SK-N-SH (cell line): ENCODE measurements around the gene TMEM127. TPM values are rescaled to one million over a fixed set of nuclear protein-coding genes. Genes with fewer than 3 reads are reported as not detected.

Experiments used
- CTCF ChIA-PET: fragments of 300-600, 350-600 bp; formaldehyde crosslinking; extraction: SDS; loops from one replicate; lab custom pipeline; 2021; lab: Yijun Ruan, JAX
- POLR2A ChIA-PET: fragments of 350-600 bp; sonication (Branson Sonifier 250); formaldehyde crosslinking; extraction: SDS; loops from one replicate; lab custom pipeline; 2020; ENCODE audit warnings: antibody characterized with exemption, inconsistent platforms; lab: Yijun Ruan, JAX
- DNase-seq: peaks from one replicate; pipeline ENCODE4 v3.0.0; 2012
- H2AFZ ChIP-seq: fragments of 200-600 bp; sonication (generic); 2 replicates; pipeline ENCODE4 v1.8.1; 2016; ENCODE audit warnings: antibody characterized with exemption, mild to moderate bottlenecking, low read depth
- H3F3A ChIP-seq: fragments of 200-600 bp; sonication (generic); replicated peaks from 2 replicates; pipeline ENCODE3; 2016; ENCODE audit warnings: antibody characterized with exemption, mild to moderate bottlenecking; ENCODE audit not compliant: insufficient read depth
- H3K27ac ChIP-seq, 2 experiments: fragments of 200-500 bp in 1 of 2; fragments of 200-600 bp in 1 of 2; sonication (Bioruptor generic) in 1 of 2; sonication (generic), shearing (Covaris generic) in 1 of 2; 2 replicates each; pipeline versions ENCODE4 v1.5.1 to v1.6.1; 2014 to 2016; ENCODE audit warnings: low read depth in 2 of 2, inconsistent platforms in 1 of 2, low read length in 1 of 2, mild to moderate bottlenecking in 1 of 2, mixed read lengths in 1 of 2
- H3K27me3 ChIP-seq: fragments of 200-600 bp; sonication (generic), shearing (Covaris generic); 2 replicates; pipeline ENCODE4 v1.6.1; 2016; ENCODE audit warnings: mixed run types; ENCODE audit not compliant: insufficient read depth
- H3K36me3 ChIP-seq, 2 experiments: fragments of 200-500 bp in 1 of 2; fragments of 200-600 bp in 1 of 2; sonication (Bioruptor generic) in 1 of 2; sonication (generic) in 1 of 2; replicated peaks in 1 of 2; 2 replicates each; pipeline versions ENCODE3 to v1.5.1; 2014 to 2016; ENCODE audit warnings: low read length in 1 of 2, mild to moderate bottlenecking in 1 of 2; ENCODE audit not compliant: insufficient read depth in 2 of 2, control insufficient read depth in 1 of 2
- H3K4me1 ChIP-seq, 2 experiments: fragments of 200-500 bp in 1 of 2; fragments of 200-600 bp in 1 of 2; sonication (Bioruptor generic) in 1 of 2; sonication (generic), shearing (Covaris generic) in 1 of 2; 2 replicates each; pipeline versions ENCODE4 v1.5.1 to v1.6.1; 2014 to 2016; ENCODE audit warnings: low read depth in 1 of 2, low read length in 1 of 2, mixed run types in 1 of 2; ENCODE audit not compliant: insufficient read depth in 2 of 2, control insufficient read depth in 1 of 2
- H3K4me2 ChIP-seq: fragments of 200-600 bp; sonication (generic), shearing (Covaris generic); 2 replicates; pipeline ENCODE4 v1.6.1; 2017; ENCODE audit warnings: mixed run types
- H3K4me3 ChIP-seq, 2 experiments: fragments of 200-500 bp in 1 of 2; fragments of 200-600 bp in 1 of 2; sonication (Bioruptor generic) in 1 of 2; sonication (generic), shearing (Covaris generic) in 1 of 2; 2 replicates each; pipeline versions ENCODE4 v1.5.1 to v1.8.1; 2014 to 2016; ENCODE audit warnings: low read depth in 2 of 2, inconsistent platforms in 1 of 2, low read length in 1 of 2, mild to moderate bottlenecking in 1 of 2, mixed read lengths in 1 of 2, moderate library complexity in 1 of 2
- H3K79me2 ChIP-seq: fragments of 200-600 bp; sonication (generic); 2 replicates; pipeline ENCODE4 v1.8.1; 2017; ENCODE audit warnings: mild to moderate bottlenecking; ENCODE audit not compliant: insufficient read depth
- H3K9ac ChIP-seq: fragments of 200-600 bp; sonication (generic); 2 replicates; pipeline ENCODE4 v1.6.1; 2017; ENCODE audit warnings: mixed run types
- H3K9me2 ChIP-seq: fragments of 200-600 bp; sonication (generic); 2 replicates; pipeline ENCODE4 v1.6.1; 2017; ENCODE audit warnings: mixed run types
- H3K9me3 ChIP-seq: fragments of 200-600 bp; sonication (generic); 2 replicates; pipeline ENCODE4 v1.6.1; 2017; ENCODE audit warnings: mixed run types, mild to moderate bottlenecking, moderate library complexity
- H4K20me1 ChIP-seq: fragments of 200-600 bp; sonication (generic); 2 replicates; pipeline ENCODE4 v1.6.1; 2017; ENCODE audit warnings: mild to moderate bottlenecking, mixed run types; ENCODE audit not compliant: insufficient read depth
- CTCF ChIP-seq: fragments of 200-600 bp; sonication (generic); IDR thresholded peaks from 2 replicates; pipeline ENCODE4 v1.6.1; 2017; ENCODE audit warnings: antibody characterized with exemption, mild to moderate bottlenecking, moderate library complexity
- ELF1 ChIP-seq: IDR thresholded peaks from 2 replicates; pipeline ENCODE4 v1.4.0; 2012
- EP300 ChIP-seq, 2 experiments: IDR thresholded peaks; 2 replicates each; pipeline versions ENCODE4 v1.4.0 to v1.6.1; 2012; ENCODE audit warnings: borderline replicate concordance in 1 of 2, low read depth in 1 of 2, low read length in 1 of 2
- EZH2phosphoT487 ChIP-seq: fragments of 200-600 bp; sonication (generic); IDR thresholded peaks from 2 replicates; pipeline ENCODE4 v1.6.1; 2017; ENCODE audit warnings: low read depth, mixed run types, mild to moderate bottlenecking, antibody characterized with exemption, moderate library complexity, borderline replicate concordance
- FOSL2 ChIP-seq: IDR thresholded peaks from 2 replicates; pipeline ENCODE4 v1.4.0; 2012; ENCODE audit warnings: low read depth, mild to moderate bottlenecking, moderate library complexity, borderline replicate concordance
- FOXJ3 ChIP-seq: sonication (generic); formaldehyde crosslinking; IDR thresholded peaks from 2 replicates; pipeline ENCODE4 v1.5.1; 2020; ENCODE audit warnings: mild to moderate bottlenecking, missing genetic modification reagents
- GABPA ChIP-seq: IDR thresholded peaks from 2 replicates; pipeline ENCODE4 v1.4.0; 2012; ENCODE audit warnings: low read depth, mild to moderate bottlenecking
- GATA2 ChIP-seq: sonication (generic); formaldehyde crosslinking; IDR thresholded peaks from 2 replicates; pipeline ENCODE4 v1.5.0; 2020; ENCODE audit warnings: mild to moderate bottlenecking, missing genetic modification reagents
- IRF3 ChIP-seq: fragments of 150-350 bp; IDR thresholded peaks from 2 replicates; pipeline ENCODE4 v1.6.1; 2016; ENCODE audit warnings: mild to moderate bottlenecking, low read depth, low read length
- JUND ChIP-seq: IDR thresholded peaks from 2 replicates; pipeline ENCODE4 v1.4.0; 2012
- MAX ChIP-seq: IDR thresholded peaks from 2 replicates; pipeline ENCODE4 v1.4.0; 2012; ENCODE audit warnings: low read depth
- MEF2A ChIP-seq: IDR thresholded peaks from 2 replicates; pipeline ENCODE4 v1.4.0; 2012; ENCODE audit warnings: low read depth, borderline replicate concordance
- MXI1 ChIP-seq: IDR thresholded peaks from 2 replicates; pipeline ENCODE4 v1.6.1; 2012; ENCODE audit warnings: mild to moderate bottlenecking, low read depth, low read length, improper control_type of control experiment
- NRF1 ChIP-seq: IDR thresholded peaks from 2 replicates; pipeline ENCODE4 v1.6.1; 2012; ENCODE audit warnings: low read depth, mild to moderate bottlenecking, low read length
- POLR2AphosphoS5 ChIP-seq: IDR thresholded peaks from 2 replicates; pipeline ENCODE4 v1.6.1; 2012; ENCODE audit warnings: low read depth, low read length
- RAD21 ChIP-seq: IDR thresholded peaks from 2 replicates; pipeline ENCODE4 v1.6.1; 2012; ENCODE audit warnings: mild to moderate bottlenecking, low read length
- REST ChIP-seq: IDR thresholded peaks from 2 replicates; pipeline ENCODE4 v1.6.1; 2012; ENCODE audit warnings: mild to moderate bottlenecking, low read depth, low read length, moderate library complexity
- RFX5 ChIP-seq: IDR thresholded peaks from 2 replicates; pipeline ENCODE4 v1.6.1; 2012; ENCODE audit warnings: mild to moderate bottlenecking, improper control_type of control experiment, low read length
- RXRA ChIP-seq: IDR thresholded peaks from 2 replicates; pipeline ENCODE4 v1.4.0; 2012; ENCODE audit warnings: low read depth, mild to moderate bottlenecking, borderline replicate concordance
- SIN3A ChIP-seq: IDR thresholded peaks from 2 replicates; pipeline ENCODE4 v1.6.1; 2012; ENCODE audit warnings: low read depth, mild to moderate bottlenecking, low read length, moderate library complexity, borderline replicate concordance
- SMC3 ChIP-seq: IDR thresholded peaks from 2 replicates; pipeline ENCODE4 v1.6.1; 2012; ENCODE audit warnings: low read depth, low read length, improper control_type of control experiment
- TAF1 ChIP-seq: IDR thresholded peaks from 2 replicates; pipeline ENCODE4 v1.6.1; 2012; ENCODE audit warnings: low read depth, mild to moderate bottlenecking, low read length, moderate library complexity, borderline replicate concordance
- TCF12 ChIP-seq: IDR thresholded peaks from 2 replicates; pipeline ENCODE4 v1.4.0; 2012
- TEAD4 ChIP-seq: IDR thresholded peaks from 2 replicates; pipeline ENCODE4 v1.4.0; 2012; ENCODE audit warnings: mild to moderate bottlenecking, borderline replicate concordance; ENCODE audit not compliant: insufficient read depth
- USF2 ChIP-seq: fragments of 150-350 bp; IDR thresholded peaks from 2 replicates; pipeline ENCODE4 v1.6.1; 2017; ENCODE audit warnings: antibody characterized with exemption, low read length, low read depth, borderline replicate concordance
- YY1 ChIP-seq: IDR thresholded peaks from 2 replicates; pipeline ENCODE4 v1.4.0; 2012; ENCODE audit warnings: low read depth, mild to moderate bottlenecking
- whole genome bisulfite sequencing: methylation state at CpG from one replicate; pipeline ENCODE4 v1.1.6; 2017; ENCODE audit warnings: low lambda C conversion rate; 5-methylcytosine and 5-hydroxymethylcytosine counted together
- polyA plus RNA-seq, 3 experiments: library from polyadenylated mRNA; depleted of rRNA; stranded (reverse); fragments of >200 nt; gene quantifications; 2 replicates each; pipeline ENCODE4 v1.2.3, GENCODE V29; 2012

The TMEM127 gene
- polyA plus RNA-seq, 1 of the 3 experiments (the other 2 are of a cell fraction) = 40.9 TPM

GRCh38 chr2:96251721-96252292, 14.0 kb downstream of the TMEM127 start:
- no peak overlapping the region for H2AFZ ChIP-seq
- no peaks in the 10 kb centered on the region for H3K27me3 ChIP-seq
- H3K4me2 ChIP-seq = peak overlapping the region; percentile 54
- H3K27ac ChIP-seq = peak overlapping the region; percentile 58 to 80
- H3K9me3 ChIP-seq = no peaks in the 10 kb centered on the region
- H3K4me3 ChIP-seq = no peak overlapping the region
- CTCF ChIA-PET = interaction anchor here (1.2 to 1.8 kb wide), 4 partner anchors 11 to 77 kb away, joined by 3 to 5 read pairs (median 4); no protein-coding TSS in a partner anchor
- H3K9me2 ChIP-seq = no peaks in the 10 kb centered on the region
- 38% methylated on average over 5 of the region's 6 CpGs for WGBS
- H3K36me3 ChIP-seq = peaks cover 29 to 36% of the 10 kb centered on the region in 2 experiments
- 0 out of 2 replicates have a peak overlapping the region, but pooled peaks have one; percentile 17 for H3K9ac ChIP-seq
- peak; percentile 82 for DNase-seq
- peaks cover 27% of the 10 kb centered on the region for H3F3A ChIP-seq
- peaks cover 21 to 22% of the 10 kb centered on the region in 2 experiments; a peak in 3 of 4 replicates for H3K4me1 ChIP-seq
- H3K79me2 ChIP-seq = peaks cover 37% of the 10 kb centered on the region
- 0 out of 2 replicates have a peak, but pooled peaks cover 2% of the 10 kb centered on the region for H4K20me1 ChIP-seq
- POLR2A ChIA-PET = no interaction called here
- TF ChIP-seq IRF3 (no peak), SIN3A (peak; percentile 82; the same call in 1 of the 2 replicates), EZH2phosphoT487 (no peak), NRF1 (no peak), RXRA (no peak), GABPA (no peak), TCF12 (0 out of 2 replicates have a peak, but pooled peaks have one; percentile 10), SMC3 (no peak), POLR2AphosphoS5 (peak; percentile 34; the same call in 1 of the 2 replicates), YY1 (peak; percentile 72; the same call in 1 of the 2 replicates), RAD21 (no peak), EP300 (IDR thresholded peaks at IDR 0.05; ENCODE audit: borderline replicate concordance in 1 of 2, low read depth in 1 of 2, low read length in 1 of 2) (no peak), MAX (peak; percentile 67; the same call in 1 of the 2 replicates), MEF2A (no peak), ELF1 (peak; percentile 38; the same call in 1 of the 2 replicates), FOXJ3 (CRISPR knock-in tag) (no peak), FOSL2 (no peak), CTCF (no peak), TEAD4 (0 out of 2 replicates have a peak, but pooled peaks have one; percentile 42), GATA2 (CRISPR knock-in tag) (no peak), TAF1 (peak; percentile 38; the same call in 1 of the 2 replicates), JUND (peak; percentile 95), RFX5 (peak; percentile 70), REST (no peak), MXI1 (no peak), USF2 (no peak)
